Prostate gland (tissue), 2 donors: ENCODE data around the gene GLRA3. TPM values are rescaled to one million over a fixed set of nuclear protein-coding genes. Genes with fewer than 3 reads are reported as not detected.

Source experiments
- DNase-seq: peaks from one replicate; pipeline ENCODE4 v3.0.0-alpha.2; 2019; ENCODE audit warnings: low spot score
- H3K27ac ChIP-seq, 2 donors: fragments of 200-600 bp; sonication (generic); 2 replicates each; pipeline ENCODE4 v1.5.1; 2017 to 2019
- H3K27me3 ChIP-seq: fragments of 200-600 bp; sonication (generic); replicated peaks from 2 replicates; pipeline ENCODE4 v1.5.1; 2019; ENCODE audit not compliant: insufficient read depth
- H3K36me3 ChIP-seq, 2 donors: fragments of 200-600 bp; sonication (generic); 1 replicate in 1 of 2; 2 replicates in 1 of 2; pipeline versions ENCODE4 v1.5.1 to v1.8.1; 2017 to 2019
- H3K4me1 ChIP-seq: fragments of 200-600 bp; sonication (generic); replicated peaks from 2 replicates; pipeline ENCODE4 v1.5.1; 2019
- H3K4me3 ChIP-seq, 2 donors: fragments of 200-600 bp; sonication (generic); 2 replicates each; pipeline ENCODE4 v1.5.1; 2017 to 2019
- H3K9me3 ChIP-seq: fragments of 200-600 bp; sonication (generic); 2 replicates; pipeline ENCODE4 v1.5.1; 2017
- CTCF ChIP-seq, 4 experiments: fragments of 200-600 bp in 2 of 4; fragments of 450-650 bp in 2 of 4; sonication (generic) in 2 of 4; IDR thresholded peaks; 1 replicate in 3 of 4; 2 replicates in 1 of 4; pipeline ENCODE4 v1.5.1; 2016 to 2019; ENCODE audit warnings: antibody characterized with exemption in 4 of 4, mild to moderate bottlenecking in 2 of 4, moderate library complexity in 2 of 4
- POLR2A ChIP-seq: fragments of 450-650 bp; IDR thresholded peaks from one replicate; pipeline ENCODE4 v1.6.1; 2016; ENCODE audit warnings: antibody characterized with exemption, mild to moderate bottlenecking
- POLR2AphosphoS5 ChIP-seq: sonication (generic); formaldehyde crosslinking; IDR thresholded peaks from one replicate; pipeline ENCODE4 v1.6.1; 2017; ENCODE audit warnings: antibody characterized with exemption
- WGBS: methylation state at CpG from one replicate; pipeline ENCODE4 v1.1.5; 2018; 5-methylcytosine and 5-hydroxymethylcytosine counted together
- intact Hi-C: fragments of 100-400 bp; cut with DNase I; formaldehyde crosslinking; loops from one replicate; pipeline ENCODE4 v1.14.2; 2022
- total RNA-seq, 2 donors: library from RNA; depleted of rRNA; stranded (reverse); fragments of >200 nt; gene quantifications; one replicate each; pipeline ENCODE4 v1.1.0, GENCODE V29; 2016

Gene GLRA3
- total RNA-seq, 2 donors from 2014 or later: 0.17 TPM; not detected in 1

- no peaks in the 10 kb centered on the region for H3K27me3 ChIP-seq
- intact Hi-C loops: no loop called here
Observed at GRCh38 chr4:174870311-174870710, 41.3 kb upstream of the GLRA3 start.

GRCh38 chr4:174869339-174869738, 40.3 kb upstream of the GLRA3 start:
- DNase-seq: no peak
- Histone ChIP-seq H3K27me3 (no peaks in the 10 kb centered on the region), H3K9me3 (no peaks in the 10 kb centered on the region), H3K4me3 (no peak overlapping the region), H3K27ac (no peak overlapping the region), H3K36me3 (no peaks in the 10 kb centered on the region), H3K4me1 (no peaks in the 10 kb centered on the region)
- intact Hi-C loops: no loop called here
- WGBS: 75% methylated on average over 3 of the region's 3 CpGs
- TF ChIP-seq POLR2A (no peak), POLR2AphosphoS5 (no peak), CTCF (IDR thresholded peaks at IDR 0.05) (no peak)

More at GRCh38 chr4:174870311-174870710, 41.3 kb upstream of the GLRA3 start:
- no peak overlapping the region for H3K27ac ChIP-seq
- H3K9me3 ChIP-seq: no peaks in the 10 kb centered on the region
- no peak for DNase-seq
- no peaks in the 10 kb centered on the region for H3K4me1 ChIP-seq
- 38% methylated on average over 2 of the region's 2 CpGs for WGBS
- H3K4me3 ChIP-seq: no peak overlapping the region
- no peak for TF ChIP-seq POLR2AphosphoS5
- TF ChIP-seq POLR2A: no peak
- TF ChIP-seq CTCF (IDR thresholded peaks at IDR 0.05): no peak
- H3K36me3 ChIP-seq: no peaks in the 10 kb centered on the region

GRCh38 chr4:174867903-174868302, 38.9 kb upstream of the GLRA3 start:
- H3K27me3 ChIP-seq: no peaks in the 10 kb centered on the region
- no peaks in the 10 kb centered on the region for H3K4me1 ChIP-seq
- H3K4me3 ChIP-seq: no peak overlapping the region
- TF ChIP-seq CTCF (IDR thresholded peaks at IDR 0.05) (no peak), POLR2AphosphoS5 (no peak), POLR2A (no peak)
- H3K36me3 ChIP-seq: no peaks in the 10 kb centered on the region
- H3K27ac ChIP-seq: no peak overlapping the region
- 89% methylated on average over 3 of the region's 3 CpGs for WGBS
- no peaks in the 10 kb centered on the region for H3K9me3 ChIP-seq
- no peak for DNase-seq
- intact Hi-C loops: no loop called here

GRCh38 chr4:174865418-174865985, 36.5 kb upstream of the GLRA3 start:
- Histone ChIP-seq H3K4me1 (no peaks in the 10 kb centered on the region), H3K27me3 (no peaks in the 10 kb centered on the region), H3K4me3 (no peak overlapping the region), H3K36me3 (no peaks in the 10 kb centered on the region), H3K9me3 (no peaks in the 10 kb centered on the region), H3K27ac (no peak overlapping the region)
- intact Hi-C loops: no loop called here
- TF ChIP-seq CTCF (IDR thresholded peaks at IDR 0.05) (no peak), POLR2A (no peak)
- 80% methylated on average over 1 of the region's 1 CpG for WGBS
- DNase-seq: no peak

GRCh38 chr4:174864031-174864430, 35.0 kb upstream of the GLRA3 start:
- TF ChIP-seq POLR2A (no peak), POLR2AphosphoS5 (no peak), CTCF (IDR thresholded peaks at IDR 0.05) (no peak)
- no peaks in the 10 kb centered on the region for H3K4me1 ChIP-seq
- H3K36me3 ChIP-seq: no peaks in the 10 kb centered on the region
- H3K4me3 ChIP-seq: no peak overlapping the region
- WGBS: 88% methylated on average over 2 of the region's 2 CpGs
- H3K27me3 ChIP-seq: no peaks in the 10 kb centered on the region
- intact Hi-C loops: no loop called here
- H3K9me3 ChIP-seq: no peaks in the 10 kb centered on the region
- H3K27ac ChIP-seq: no peak overlapping the region
- no peak for DNase-seq
